Measurements from ENCODE around the gene COBL.

Gene COBL

DNA sequence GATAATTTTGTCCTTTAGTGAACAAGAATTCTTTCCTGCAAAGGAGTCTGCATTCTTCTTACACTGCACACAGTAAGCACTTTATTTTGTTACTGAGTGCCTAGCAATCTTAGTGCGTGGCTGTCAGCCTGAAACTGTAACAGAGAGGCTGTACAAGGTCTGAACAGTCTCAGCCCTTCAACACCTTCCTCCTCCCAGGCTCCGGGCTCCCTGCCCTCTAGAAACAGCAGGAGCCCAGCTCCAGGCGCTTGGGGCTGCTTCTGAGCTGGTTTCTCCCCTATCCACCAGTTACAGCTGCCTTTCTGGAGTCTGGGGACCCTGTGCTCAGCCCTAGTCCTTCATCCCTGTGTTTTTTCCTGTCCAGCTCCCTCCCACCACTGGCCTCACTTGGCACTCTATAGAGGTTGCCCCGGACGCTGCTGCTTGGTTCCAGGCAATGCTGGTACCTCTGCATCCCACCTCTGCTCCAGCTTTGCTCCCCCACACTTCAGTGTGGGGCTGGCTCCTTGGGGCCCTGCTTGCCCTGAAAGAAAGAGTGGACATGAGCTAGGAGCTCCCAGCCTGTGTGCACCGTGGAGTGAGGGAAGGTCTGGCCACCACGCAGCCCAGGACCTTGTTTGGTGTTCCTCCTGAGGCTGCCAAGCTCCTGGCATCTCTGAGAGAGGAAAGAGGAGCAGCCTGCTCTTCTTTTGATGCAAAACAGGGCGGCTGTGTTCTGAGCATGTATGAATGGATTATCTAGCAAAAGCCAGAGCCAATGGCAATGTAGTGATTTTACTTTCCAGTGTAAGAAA, 282.7 kb downstream of the COBL start:
- Mint-ChIP-seq H3K36me3 (ENCODE audit: low read depth) (no peaks in the 10 kb centered on the region), H3K4me1 (ENCODE audit: low read depth) (no peaks in the 10 kb centered on the region), H3K27ac (no peak overlapping the region), H3K9me3 (no peaks in the 10 kb centered on the region), H3K27me3 (ENCODE audit: low read depth) (peaks cover 5% of the 10 kb centered on the region), H3K4me3 (no peak overlapping the region)

GRCh38 chr7:51031791-51032515, 284.7 kb downstream of the COBL start:
- no peaks in the 10 kb centered on the region for H3K36me3 Mint-ChIP-seq (ENCODE audit: low read depth)
- no peak overlapping the region for H3K4me3 Mint-ChIP-seq
- peaks cover 3% of the 10 kb centered on the region for H3K27me3 Mint-ChIP-seq (ENCODE audit: low read depth)

GRCh38 chr7:51031216-51031615, 285.4 kb downstream of the COBL start:
- H3K27me3 Mint-ChIP-seq (ENCODE audit: low read depth): no peaks in the 10 kb centered on the region
- no peaks in the 10 kb centered on the region for H3K9me3 Mint-ChIP-seq
- no peak overlapping the region for H3K27ac Mint-ChIP-seq
- H3K36me3 Mint-ChIP-seq (ENCODE audit: low read depth): no peaks in the 10 kb centered on the region
- no peak overlapping the region for H3K4me3 Mint-ChIP-seq
- H3K4me1 Mint-ChIP-seq (ENCODE audit: low read depth): no peaks in the 10 kb centered on the region

More at GRCh38 chr7:51031791-51032515, 284.7 kb downstream of the COBL start:
- H3K9me3 Mint-ChIP-seq: no peaks in the 10 kb centered on the region
- H3K27ac Mint-ChIP-seq: no peak overlapping the region
- no peaks in the 10 kb centered on the region for H3K4me1 Mint-ChIP-seq (ENCODE audit: low read depth)

- Mint-ChIP-seq H3K36me3 (ENCODE audit: low read depth) (no peaks in the 10 kb centered on the region), H3K4me1 (ENCODE audit: low read depth) (no peaks in the 10 kb centered on the region), H3K4me3 (no peak overlapping the region), H3K9me3 (no peaks in the 10 kb centered on the region), H3K27me3 (ENCODE audit: low read depth) (no peaks in the 10 kb centered on the region), H3K27ac (no peak overlapping the region)
Measured at GRCh38 chr7:51029701-51030191, 286.9 kb downstream of the COBL start.

DNA sequence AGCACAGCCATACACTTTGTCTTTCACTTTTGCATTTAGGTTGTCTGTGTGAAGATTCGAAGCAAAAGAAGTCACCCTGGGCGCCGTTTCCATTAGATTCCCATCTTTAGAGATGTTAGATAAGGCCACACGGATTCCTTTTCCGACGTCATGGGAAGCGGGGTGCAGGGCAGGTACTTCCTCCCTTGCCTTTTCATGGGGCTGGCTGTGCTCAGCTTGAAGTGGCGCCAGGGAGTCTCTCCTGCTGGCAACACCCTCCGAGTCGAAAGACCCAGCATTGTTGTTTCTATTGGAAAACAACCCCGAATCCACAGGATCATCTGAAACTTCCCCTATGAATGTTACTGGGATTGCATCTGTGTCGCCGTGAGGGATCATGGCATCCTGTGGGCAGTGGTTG, 287.5 kb downstream of the COBL start:
- no peak overlapping the region for H3K27ac Mint-ChIP-seq
- H3K4me1 Mint-ChIP-seq (ENCODE audit: low read depth): no peaks in the 10 kb centered on the region
- no peaks in the 10 kb centered on the region for H3K9me3 Mint-ChIP-seq
- no peaks in the 10 kb centered on the region for H3K27me3 Mint-ChIP-seq (ENCODE audit: low read depth)
- H3K4me3 Mint-ChIP-seq: no peak overlapping the region
- no peaks in the 10 kb centered on the region for H3K36me3 Mint-ChIP-seq (ENCODE audit: low read depth)

- no peak overlapping the region for H3K4me3 Mint-ChIP-seq
- no peak overlapping the region for H3K27ac Mint-ChIP-seq
- H3K4me1 Mint-ChIP-seq (ENCODE audit: low read depth): no peaks in the 10 kb centered on the region
- no peaks in the 10 kb centered on the region for H3K27me3 Mint-ChIP-seq (ENCODE audit: low read depth)
- H3K36me3 Mint-ChIP-seq (ENCODE audit: low read depth): no peaks in the 10 kb centered on the region
- H3K9me3 Mint-ChIP-seq: no peaks in the 10 kb centered on the region
Measured at GRCh38 chr7:51027935-51028830, 288.4 kb downstream of the COBL start.

DNA sequence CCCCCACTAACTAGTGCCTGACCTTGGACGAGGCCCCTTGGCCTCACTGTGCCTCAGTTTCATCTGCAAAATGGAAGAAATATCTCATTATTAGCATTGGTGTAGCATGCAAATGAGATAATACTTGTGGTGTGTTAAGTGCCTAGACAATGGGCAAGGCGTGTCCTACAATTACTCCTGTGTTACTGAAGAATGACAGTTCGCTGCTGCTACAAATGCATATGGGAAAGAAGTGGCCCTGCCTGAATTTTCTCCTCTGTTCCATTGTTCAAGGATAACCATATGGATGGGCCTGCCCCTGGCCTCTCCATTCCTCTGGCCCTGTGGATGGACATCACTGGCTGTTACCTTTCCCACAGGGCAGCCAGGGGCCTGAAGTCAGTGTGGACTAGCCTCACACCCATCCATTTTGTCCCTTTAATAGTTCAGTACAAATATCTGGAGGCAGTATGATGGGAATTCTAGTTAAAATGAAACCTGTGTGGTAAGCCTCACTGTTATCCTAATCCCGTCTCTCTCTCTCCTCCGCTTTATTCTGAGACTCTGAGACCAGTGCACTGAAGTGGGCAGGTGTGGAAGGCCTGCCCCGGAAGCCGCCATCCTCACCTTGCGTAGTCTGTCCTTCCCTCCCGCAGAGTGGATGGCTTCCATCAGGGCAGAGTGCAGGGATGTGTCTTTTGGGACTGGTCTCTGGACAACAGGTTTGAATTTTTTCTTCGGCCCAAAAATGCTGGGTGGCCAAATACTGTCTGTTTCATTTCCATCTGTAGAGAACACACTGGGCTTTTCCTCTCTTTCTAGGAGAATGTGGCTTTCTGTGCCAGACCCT, 289.3 kb downstream of the COBL start:
- Mint-ChIP-seq H3K4me1 (ENCODE audit: low read depth) (no peaks in the 10 kb centered on the region), H3K36me3 (ENCODE audit: low read depth) (no peaks in the 10 kb centered on the region), H3K9me3 (no peaks in the 10 kb centered on the region), H3K4me3 (no peak overlapping the region), H3K27ac (no peak overlapping the region), H3K27me3 (ENCODE audit: low read depth) (no peaks in the 10 kb centered on the region)

- no peaks in the 10 kb centered on the region for H3K27me3 Mint-ChIP-seq (ENCODE audit: low read depth)
- no peaks in the 10 kb centered on the region for H3K4me1 Mint-ChIP-seq (ENCODE audit: low read depth)
- H3K4me3 Mint-ChIP-seq: no peak overlapping the region
- no peak overlapping the region for H3K27ac Mint-ChIP-seq
- H3K36me3 Mint-ChIP-seq (ENCODE audit: low read depth): no peaks in the 10 kb centered on the region
- H3K9me3 Mint-ChIP-seq: no peaks in the 10 kb centered on the region
Measured at GRCh38 chr7:51026341-51026740, 290.3 kb downstream of the COBL start.

GRCh38 chr7:51025668-51026067, 290.9 kb downstream of the COBL start:
- no peaks in the 10 kb centered on the region for H3K36me3 Mint-ChIP-seq (ENCODE audit: low read depth)
- H3K27ac Mint-ChIP-seq: no peak overlapping the region
- no peaks in the 10 kb centered on the region for H3K27me3 Mint-ChIP-seq (ENCODE audit: low read depth)
- H3K4me3 Mint-ChIP-seq: no peak overlapping the region
- H3K9me3 Mint-ChIP-seq: no peaks in the 10 kb centered on the region
- no peaks in the 10 kb centered on the region for H3K4me1 Mint-ChIP-seq (ENCODE audit: low read depth)

DNA sequence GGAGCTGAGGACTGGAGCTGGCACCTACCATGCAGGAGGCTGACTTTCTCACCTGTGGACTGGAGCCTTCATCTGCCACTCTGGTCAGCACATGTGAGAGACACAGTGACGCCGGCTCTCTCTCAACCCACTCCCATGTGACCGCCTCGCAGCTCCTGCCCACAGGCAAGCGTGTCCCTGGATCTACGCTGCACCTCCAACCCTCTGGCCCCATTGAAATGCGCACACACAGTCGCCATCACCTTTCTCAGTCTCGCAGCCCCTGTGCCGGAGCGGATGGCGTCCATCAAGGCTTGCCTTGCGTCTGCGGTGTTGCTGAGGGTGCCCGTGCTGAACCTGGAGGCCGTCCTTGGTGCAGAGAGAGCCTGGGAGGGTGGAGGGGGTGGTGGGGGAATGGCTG, 291.7 kb downstream of the COBL start:
- no peaks in the 10 kb centered on the region for H3K27me3 Mint-ChIP-seq (ENCODE audit: low read depth)
- no peak overlapping the region for H3K27ac Mint-ChIP-seq
- no peaks in the 10 kb centered on the region for H3K4me1 Mint-ChIP-seq (ENCODE audit: low read depth)
- no peak overlapping the region for H3K4me3 Mint-ChIP-seq
- H3K9me3 Mint-ChIP-seq: no peaks in the 10 kb centered on the region
- H3K36me3 Mint-ChIP-seq (ENCODE audit: low read depth): no peaks in the 10 kb centered on the region

DNA sequence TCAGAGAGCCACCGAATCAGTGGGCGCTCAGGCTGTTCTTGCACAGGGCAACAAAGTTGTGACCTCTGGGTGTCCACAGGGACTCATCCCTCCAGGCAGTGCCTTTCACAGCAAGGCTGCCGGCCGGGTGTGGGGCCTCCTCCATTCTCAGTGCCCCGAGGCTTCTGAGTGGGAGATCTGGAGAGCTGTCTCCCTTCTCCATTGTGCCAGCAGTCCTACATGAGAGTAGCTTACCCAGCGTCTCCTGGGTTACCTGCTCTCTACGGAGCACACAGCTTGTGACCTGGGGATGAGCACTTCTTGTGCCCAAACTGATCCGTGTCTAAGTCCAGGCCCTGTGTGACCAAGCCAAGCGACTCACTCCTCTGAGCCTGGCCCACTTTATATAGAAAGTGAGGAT, 293.1 kb downstream of the COBL start:
- no peak overlapping the region for H3K4me3 Mint-ChIP-seq

DNA sequence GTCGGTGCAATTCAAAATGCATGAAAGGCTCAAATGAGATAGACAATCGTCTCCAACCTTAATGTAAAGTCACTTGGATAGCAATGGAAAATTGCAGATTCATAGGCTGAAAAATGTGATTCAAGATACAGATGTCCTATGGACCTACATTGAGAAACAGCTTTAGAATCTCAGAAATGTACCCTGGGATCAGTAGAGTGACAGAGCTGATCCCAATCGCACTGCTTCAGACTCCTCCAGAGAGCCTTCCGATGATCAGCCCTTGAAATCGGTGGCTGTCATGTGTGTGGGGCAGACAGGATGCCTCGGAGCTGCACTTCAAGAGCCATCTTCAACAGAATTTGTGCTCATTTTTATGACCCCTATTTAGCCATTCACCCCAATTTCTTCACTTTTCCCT, 293.8 kb downstream of the COBL start:
- Mint-ChIP-seq H3K4me3 (no peak overlapping the region), H3K9me3 (no peaks in the 10 kb centered on the region), H3K27me3 (ENCODE audit: low read depth) (peaks cover 3% of the 10 kb centered on the region), H3K36me3 (ENCODE audit: low read depth) (peaks cover 3% of the 10 kb centered on the region), H3K4me1 (ENCODE audit: low read depth) (peaks cover 5% of the 10 kb centered on the region), H3K27ac (no peak overlapping the region)

More for the DNA sequence above, 293.1 kb downstream of the COBL start:
- H3K4me1 Mint-ChIP-seq (ENCODE audit: low read depth): no peaks in the 10 kb centered on the region
- H3K27ac Mint-ChIP-seq: no peak overlapping the region
- H3K36me3 Mint-ChIP-seq (ENCODE audit: low read depth): no peaks in the 10 kb centered on the region
- no peaks in the 10 kb centered on the region for H3K9me3 Mint-ChIP-seq
- no peaks in the 10 kb centered on the region for H3K27me3 Mint-ChIP-seq (ENCODE audit: low read depth)

- H3K27ac Mint-ChIP-seq: no peak overlapping the region
- H3K36me3 Mint-ChIP-seq (ENCODE audit: low read depth): peaks cover 3% of the 10 kb centered on the region
- H3K4me1 Mint-ChIP-seq (ENCODE audit: low read depth): peaks cover 5% of the 10 kb centered on the region
- peaks cover 4% of the 10 kb centered on the region for H3K27me3 Mint-ChIP-seq (ENCODE audit: low read depth)
- no peak overlapping the region for H3K4me3 Mint-ChIP-seq
- H3K9me3 Mint-ChIP-seq: no peaks in the 10 kb centered on the region
Measured at GRCh38 chr7:51021906-51022570, 294.6 kb downstream of the COBL start.
